Suprapubic skin (tissue), 4 donors: ENCODE measurements around the gene PEX7. TPM values are rescaled to one million over a fixed set of nuclear protein-coding genes. Genes with fewer than 3 reads are reported as not detected.

Experiments used
- DNase-seq, 2 donors: peaks; one replicate each; pipeline ENCODE4 v3.0.0-alpha.2; 2019; ENCODE audit warnings: low spot score in 2 of 2
- H3K27ac ChIP-seq: fragments of 200-600 bp; sonication (generic); one replicate; pipeline ENCODE4 v1.5.1; 2019
- H3K27me3 ChIP-seq: fragments of 200-600 bp; sonication (generic); one replicate; pipeline ENCODE4 v1.5.1; 2019
- H3K36me3 ChIP-seq: fragments of 200-600 bp; sonication (generic); one replicate; pipeline ENCODE4 v1.5.1; 2019
- H3K4me1 ChIP-seq: fragments of 200-600 bp; sonication (generic); one replicate; pipeline ENCODE4 v1.5.1; 2019
- H3K4me3 ChIP-seq: fragments of 200-600 bp; sonication (generic); one replicate; pipeline ENCODE4 v1.5.1; 2019; ENCODE audit warnings: mild to moderate bottlenecking
- H3K9me3 ChIP-seq: fragments of 200-600 bp; sonication (generic); one replicate; pipeline ENCODE4 v1.5.1; 2019
- EP300 ChIP-seq: sonication (generic); formaldehyde crosslinking; IDR thresholded peaks from one replicate; pipeline ENCODE4 v1.6.1; 2017; ENCODE audit warnings: antibody characterized with exemption
- POLR2A ChIP-seq, 2 donors: fragments of 450-650 bp; IDR thresholded peaks; one replicate each; pipeline ENCODE4 v1.6.1; 2017; ENCODE audit warnings: antibody characterized with exemption in 2 of 2, mild to moderate bottlenecking in 2 of 2, moderate library complexity in 2 of 2
- POLR2AphosphoS5 ChIP-seq, 3 donors: sonication (generic); formaldehyde crosslinking; IDR thresholded peaks; one replicate each; pipeline ENCODE4 v1.6.1; 2017; ENCODE audit warnings: antibody characterized with exemption in 3 of 3
- WGBS: methylation state at CpG from one replicate; pipeline ENCODE4 v1.1.5; 2018; 5-methylcytosine and 5-hydroxymethylcytosine counted together
- total RNA-seq, 4 donors: library from RNA; depleted of rRNA; stranded (reverse); fragments of >200 nt; gene quantifications; one replicate each; pipeline ENCODE4 v1.1.0, GENCODE V29; 2016
- TF ChIP-seq, protein P1 (sequence below), 2 donors: fragments of 200-600 bp in 1 of 2; fragments of 450-650 bp in 1 of 2; sonication (generic) in 1 of 2; IDR thresholded peaks; one replicate each; pipeline ENCODE4 v1.5.1; 2016 to 2019; ENCODE audit warnings: antibody characterized with exemption in 2 of 2, mild to moderate bottlenecking in 1 of 2, moderate library complexity in 1 of 2

Gene PEX7
- total RNA-seq, 4 donors from 2014 or later = 4.3 to 21.2 (median 12.4) TPM

DNA sequence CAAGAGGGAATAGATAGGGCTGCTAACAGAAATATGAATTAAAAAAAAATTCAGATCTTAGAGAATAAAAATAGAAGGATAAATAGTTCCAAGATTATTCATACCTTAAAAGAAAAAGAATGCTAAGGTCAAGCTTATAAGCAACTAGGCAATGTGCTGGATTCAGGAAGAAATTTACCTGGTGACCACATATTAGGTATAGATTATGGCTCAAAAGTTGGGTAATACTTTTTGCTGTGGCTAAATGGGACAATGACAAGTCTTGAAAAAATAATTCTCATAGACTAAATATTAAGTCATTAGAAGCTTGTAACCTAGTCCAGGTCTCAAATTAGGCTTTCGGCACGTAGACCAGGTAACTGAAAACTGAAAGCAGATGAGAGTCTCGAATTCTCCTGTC, 47.3 kb upstream of the PEX7 start:
- H3K9me3 ChIP-seq = no peaks in the 10 kb centered on the region
- TF ChIP-seq POLR2AphosphoS5 (IDR thresholded peaks at IDR 0.05) (no peak), POLR2A (IDR thresholded peaks at IDR 0.05) (no peak), EP300 (no peak)
- TF ChIP-seq, protein P1, sequence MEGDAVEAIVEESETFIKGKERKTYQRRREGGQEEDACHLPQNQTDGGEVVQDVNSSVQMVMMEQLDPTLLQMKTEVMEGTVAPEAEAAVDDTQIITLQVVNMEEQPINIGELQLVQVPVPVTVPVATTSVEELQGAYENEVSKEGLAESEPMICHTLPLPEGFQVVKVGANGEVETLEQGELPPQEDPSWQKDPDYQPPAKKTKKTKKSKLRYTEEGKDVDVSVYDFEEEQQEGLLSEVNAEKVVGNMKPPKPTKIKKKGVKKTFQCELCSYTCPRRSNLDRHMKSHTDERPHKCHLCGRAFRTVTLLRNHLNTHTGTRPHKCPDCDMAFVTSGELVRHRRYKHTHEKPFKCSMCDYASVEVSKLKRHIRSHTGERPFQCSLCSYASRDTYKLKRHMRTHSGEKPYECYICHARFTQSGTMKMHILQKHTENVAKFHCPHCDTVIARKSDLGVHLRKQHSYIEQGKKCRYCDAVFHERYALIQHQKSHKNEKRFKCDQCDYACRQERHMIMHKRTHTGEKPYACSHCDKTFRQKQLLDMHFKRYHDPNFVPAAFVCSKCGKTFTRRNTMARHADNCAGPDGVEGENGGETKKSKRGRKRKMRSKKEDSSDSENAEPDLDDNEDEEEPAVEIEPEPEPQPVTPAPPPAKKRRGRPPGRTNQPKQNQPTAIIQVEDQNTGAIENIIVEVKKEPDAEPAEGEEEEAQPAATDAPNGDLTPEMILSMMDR (IDR thresholded peaks at IDR 0.05) = no peak
- DNase-seq = no peak
- H3K4me1 ChIP-seq = peaks cover 21% of the 10 kb centered on the region
- no peak overlapping the region for H3K27ac ChIP-seq
- H3K36me3 ChIP-seq = no peaks in the 10 kb centered on the region
- H3K27me3 ChIP-seq = no peaks in the 10 kb centered on the region
- H3K4me3 ChIP-seq = no peak overlapping the region
- 82% methylated on average over 3 of the region's 3 CpGs for WGBS

DNA sequence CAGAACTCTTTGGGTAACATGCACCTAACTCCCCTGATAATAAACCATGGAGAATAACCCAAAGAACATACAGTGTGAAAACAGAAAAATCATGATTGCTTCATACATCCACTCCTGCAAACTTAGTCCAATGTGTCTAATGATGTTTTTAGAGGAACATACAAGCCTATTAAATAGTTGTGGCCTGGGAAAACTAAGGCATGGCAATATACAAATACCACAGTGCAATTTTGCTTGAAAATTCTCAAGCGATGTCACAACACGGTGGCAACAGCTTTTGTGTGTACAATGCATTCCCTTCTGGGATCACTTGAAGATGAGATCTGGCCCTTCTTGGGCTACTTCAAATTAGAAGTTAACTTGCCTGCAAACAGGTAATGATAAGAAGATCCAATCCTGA, 46.8 kb upstream of the PEX7 start:
- Histone ChIP-seq H3K9me3 (no peaks in the 10 kb centered on the region), H3K27ac (no peak overlapping the region), H3K4me1 (peaks cover 21% of the 10 kb centered on the region), H3K36me3 (no peaks in the 10 kb centered on the region), H3K4me3 (no peak overlapping the region), H3K27me3 (no peaks in the 10 kb centered on the region)
- no peak for DNase-seq
- 95% methylated on average over 2 of the region's 2 CpGs for WGBS
- no peak for TF ChIP-seq POLR2A (IDR thresholded peaks at IDR 0.05)
- no peak for TF ChIP-seq EP300
- TF ChIP-seq, protein P1 (IDR thresholded peaks at IDR 0.05) = no peak
- TF ChIP-seq POLR2AphosphoS5 (IDR thresholded peaks at IDR 0.05) = no peak

DNA sequence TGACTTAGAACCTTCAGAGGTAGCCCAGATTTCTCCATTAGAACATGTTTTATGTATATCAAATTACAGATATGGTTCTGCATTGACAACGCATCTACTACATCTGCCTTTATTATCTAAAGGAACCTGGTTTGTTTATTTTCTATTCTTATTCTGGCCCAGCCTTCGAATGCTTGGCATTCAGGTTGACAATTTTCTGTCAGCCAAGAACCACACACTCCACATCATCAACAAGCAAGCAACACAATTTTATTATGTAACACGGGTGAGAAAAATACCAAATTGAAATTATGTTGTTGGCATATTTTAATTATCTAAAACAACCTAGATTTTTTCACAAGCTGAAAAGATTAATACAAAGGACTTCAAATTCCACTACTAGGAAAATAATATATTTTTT, 44.7 kb upstream of the PEX7 start:
- Histone ChIP-seq H3K27ac (no peak overlapping the region), H3K36me3 (no peaks in the 10 kb centered on the region), H3K9me3 (no peaks in the 10 kb centered on the region), H3K4me1 (peaks cover 31% of the 10 kb centered on the region), H3K27me3 (no peaks in the 10 kb centered on the region), H3K4me3 (no peak overlapping the region)
- WGBS = 56% methylated on average over 3 of the region's 3 CpGs
- TF ChIP-seq POLR2AphosphoS5 (IDR thresholded peaks at IDR 0.05) (no peak), EP300 (no peak), POLR2A (IDR thresholded peaks at IDR 0.05) (no peak)
- TF ChIP-seq, protein P1 (IDR thresholded peaks at IDR 0.05) = no peak
- no peak for DNase-seq

DNA sequence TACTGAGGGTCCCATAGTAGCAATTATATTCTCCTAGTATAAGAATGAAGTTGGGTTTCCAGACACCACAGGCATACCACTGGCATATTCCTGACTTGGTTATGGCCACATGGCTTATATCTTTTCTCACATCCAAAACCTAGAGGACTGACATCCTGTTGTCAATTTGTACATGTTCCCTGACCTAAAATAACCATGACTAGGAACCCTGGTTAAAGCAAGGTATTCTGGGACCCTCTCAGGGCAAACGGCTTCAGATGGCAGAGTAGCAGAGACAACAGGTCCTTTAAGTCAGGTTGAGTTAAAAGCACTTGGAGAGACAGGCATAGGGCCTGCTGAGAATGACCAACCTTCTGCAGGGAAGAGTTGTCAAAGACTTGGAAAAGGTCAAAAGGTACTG, 42.7 kb upstream of the PEX7 start:
- DNase-seq = no peak
- no peak for TF ChIP-seq EP300
- TF ChIP-seq, protein P1 (IDR thresholded peaks at IDR 0.05) = no peak
- no peak for TF ChIP-seq POLR2AphosphoS5 (IDR thresholded peaks at IDR 0.05)
- TF ChIP-seq POLR2A (IDR thresholded peaks at IDR 0.05) = no peak
- no peaks in the 10 kb centered on the region for H3K27me3 ChIP-seq
- H3K36me3 ChIP-seq = no peaks in the 10 kb centered on the region
- 92% methylated on average over 1 of the region's 1 CpG for whole genome bisulfite sequencing
- no peak overlapping the region for H3K27ac ChIP-seq
- peaks cover 40% of the 10 kb centered on the region for H3K4me1 ChIP-seq
- no peak overlapping the region for H3K4me3 ChIP-seq
- H3K9me3 ChIP-seq = no peaks in the 10 kb centered on the region

DNA sequence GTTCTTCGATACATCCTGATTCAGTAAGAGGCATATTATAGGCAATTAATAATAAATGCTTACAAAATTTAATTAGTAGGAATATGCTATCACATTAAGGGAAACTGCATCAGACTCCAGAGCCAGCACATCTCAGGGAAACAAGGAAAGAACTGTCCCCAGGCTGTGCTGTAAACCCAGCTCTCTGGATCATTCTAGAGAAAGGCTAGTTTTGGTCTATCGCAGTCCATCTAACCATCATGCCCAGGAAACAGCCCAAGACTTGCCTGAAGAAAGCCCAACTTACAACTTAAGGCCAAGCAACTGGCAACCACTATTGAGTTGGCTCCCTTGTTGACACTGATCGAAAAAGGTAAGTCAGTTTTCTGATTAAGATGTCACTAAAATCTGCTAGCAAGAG, 41.4 kb upstream of the PEX7 start:
- no peak for DNase-seq
- 94% methylated on average over 3 of the region's 3 CpGs for WGBS
- no peak overlapping the region for H3K27ac ChIP-seq
- no peak overlapping the region for H3K4me3 ChIP-seq
- no peaks in the 10 kb centered on the region for H3K9me3 ChIP-seq
- TF ChIP-seq EP300 (no peak), POLR2AphosphoS5 (IDR thresholded peaks at IDR 0.05) (no peak), POLR2A (IDR thresholded peaks at IDR 0.05) (no peak)
- TF ChIP-seq, protein P1 (IDR thresholded peaks at IDR 0.05) = no peak
- H3K4me1 ChIP-seq = peaks cover 37% of the 10 kb centered on the region
- H3K27me3 ChIP-seq = no peaks in the 10 kb centered on the region
- no peaks in the 10 kb centered on the region for H3K36me3 ChIP-seq
